WI38 (cell line): ENCODE data around the gene ULK4.

Experiments used
- H3K4me3 ChIP-seq: 2 replicates; pipeline ENCODE4 v1.5.1; 2011; ENCODE audit warnings: low read depth, mild to moderate bottlenecking, control low read depth, low read length
- CTCF ChIP-seq: IDR thresholded peaks from 2 replicates; pipeline ENCODE4 v1.5.1; 2012; ENCODE audit warnings: low read depth, mild to moderate bottlenecking, control low read depth, low read length

ULK4 gene

GRCh38 chr3:41581700-41582099 lies 380.2 kb downstream of the ULK4 start:
- H3K4me3 ChIP-seq: no peak overlapping the region
- TF ChIP-seq CTCF: no peak

- TF ChIP-seq CTCF: no peak
- no peak overlapping the region for H3K4me3 ChIP-seq
These were observed 381.5 kb downstream of the ULK4 start for GRCh38 chr3:41580274-41580959.

GRCh38 chr3:41579861-41580260 lies 382.0 kb downstream of the ULK4 start:
- TF ChIP-seq CTCF: no peak

GRCh38 chr3:41578798-41579197 lies 383.1 kb downstream of the ULK4 start:
- no peak for TF ChIP-seq CTCF

More at GRCh38 chr3:41579861-41580260, 382.0 kb downstream of the ULK4 start:
- H3K4me3 ChIP-seq: no peak overlapping the region

GRCh38 chr3:41575724-41576123 lies 386.2 kb downstream of the ULK4 start:
- H3K4me3 ChIP-seq: no peak overlapping the region
- no peak for TF ChIP-seq CTCF

More at GRCh38 chr3:41578798-41579197, 383.1 kb downstream of the ULK4 start:
- H3K4me3 ChIP-seq: no peak overlapping the region

GRCh38 chr3:41574900-41575299 lies 387.0 kb downstream of the ULK4 start:
- TF ChIP-seq CTCF: no peak
- H3K4me3 ChIP-seq: no peak overlapping the region

GRCh38 chr3:41573591-41573990 lies 388.3 kb downstream of the ULK4 start:
- no peak overlapping the region for H3K4me3 ChIP-seq
- no peak for TF ChIP-seq CTCF
